T47D (cell line): ENCODE results near the gene SMO.

ENCODE experiments used
- DNase-seq, 2 experiments: peaks; one replicate each; pipeline versions ENCODE4 v3.0.0 to v3.0.0-alpha.2; 2011 to 2012; ENCODE audit warnings: low read depth in 1 of 2, low spot score in 1 of 2
- JUND ChIP-seq: IDR thresholded peaks from 2 replicates; pipeline ENCODE4 v1.6.1; 2012; ENCODE audit warnings: low read depth
- in situ Hi-C: cut with HindIII; loops from 2 replicates; pipeline ENCODE4 v1.10.0; 2016; ENCODE audit warnings: low sequenced_read_pairs, low pct_unique_long_range_greater_than_20kb

Gene SMO

GRCh38 chr7:129184981-129185670 lies 3.3 kb upstream of the SMO start:
- no peak for DNase-seq
- in situ Hi-C loops = no loop called here
- TF ChIP-seq JUND = no peak

GRCh38 chr7:129186749-129187260 lies 1.6 kb upstream of the SMO start:
- DNase-seq = no peak
- in situ Hi-C loops = no loop called here
- no peak for TF ChIP-seq JUND

GRCh38 chr7:129187681-129188371 lies 607 bp upstream of the SMO start:
- in situ Hi-C loops = no loop called here

GRCh38 chr7:129188892-129189660 lies 643 bp downstream of the SMO start:
- TF ChIP-seq JUND = no peak
- in situ Hi-C loops = no loop called here
- DNase-seq = peak in 1 of 2 experiments; percentile 39

More at GRCh38 chr7:129187681-129188371, 607 bp upstream of the SMO start:
- no peak for TF ChIP-seq JUND
- no peak for DNase-seq

- in situ Hi-C loops = no loop called here
- no peak for TF ChIP-seq JUND
- no peak for DNase-seq
Measured at GRCh38 chr7:129189661-129190310, 1.4 kb downstream of the SMO start.

- DNase-seq = no peak
- in situ Hi-C loops = no loop called here
- no peak for TF ChIP-seq JUND
Measured at GRCh38 chr7:129191272-129191671, 2.8 kb downstream of the SMO start.

GRCh38 chr7:129193892-129194291 lies 5.5 kb downstream of the SMO start:
- DNase-seq = no peak
- in situ Hi-C loops = no loop called here

GRCh38 chr7:129197771-129198170 lies 9.3 kb downstream of the SMO start:
- TF ChIP-seq JUND = no peak
- DNase-seq = no peak
- in situ Hi-C loops = no loop called here

More at GRCh38 chr7:129193892-129194291, 5.5 kb downstream of the SMO start:
- no peak for TF ChIP-seq JUND

- no peak for DNase-seq
- TF ChIP-seq JUND = no peak
- in situ Hi-C loops = no loop called here
Measured at GRCh38 chr7:129199406-129199805, 11.0 kb downstream of the SMO start.

GRCh38 chr7:129202058-129202777 lies 13.8 kb downstream of the SMO start:
- TF ChIP-seq JUND = no peak
- in situ Hi-C loops = no loop called here
- DNase-seq = no peak

- no peak for DNase-seq
- in situ Hi-C loops = no loop called here
- no peak for TF ChIP-seq JUND
Measured at GRCh38 chr7:129203050-129203741, 14.8 kb downstream of the SMO start.
